GM19438 (cell line): ENCODE data around the gene SIKE1.
"Not testable (repeated sequence)": the region's sequence is repeated elsewhere in the genome, so short reads cannot be mapped to it uniquely, and the experiment has no call there.

Experiments
- ATAC-seq: cut with Tn5 transposase; IDR thresholded peaks from one replicate; pipeline ENCODE4 v1.9.1; 2021; ENCODE audit warnings: low read depth; ENCODE audit not compliant: unreplicated experiment

SIKE1 gene

GRCh38 chr1:114756009-114756892 lies 24.2 kb downstream of the SIKE1 start:
- peak; percentile 29 for ATAC-seq

- ATAC-seq, result no peak
Observed at GRCh38 chr1:114755006-114755931, 25.2 kb downstream of the SIKE1 start.

GRCh38 chr1:114753702-114754101 lies 26.8 kb downstream of the SIKE1 start:
- not testable (repeated sequence) for ATAC-seq

GRCh38 chr1:114753143-114753542 lies 27.3 kb downstream of the SIKE1 start:
- no peak for ATAC-seq

GRCh38 chr1:114750780-114751179 lies 29.7 kb downstream of the SIKE1 start:
- ATAC-seq, result no peak

GRCh38 chr1:114749835-114750234 lies 30.6 kb downstream of the SIKE1 start:
- ATAC-seq, result no peak

- no peak for ATAC-seq
Observed at GRCh38 chr1:114746450-114747121, 33.9 kb downstream of the SIKE1 start.

- ATAC-seq, result no peak
Observed at GRCh38 chr1:114745291-114745690, 35.2 kb downstream of the SIKE1 start.

- ATAC-seq, result no peak
Observed at GRCh38 chr1:114741963-114742746, 38.3 kb downstream of the SIKE1 start.

GRCh38 chr1:114740331-114740730 lies 40.2 kb downstream of the SIKE1 start:
- ATAC-seq, result no peak

GRCh38 chr1:114737314-114737849 lies 43.1 kb downstream of the SIKE1 start:
- no peak for ATAC-seq

GRCh38 chr1:114735479-114735878 lies 45.0 kb downstream of the SIKE1 start:
- ATAC-seq, result no peak

GRCh38 chr1:114729782-114730181 lies 50.7 kb downstream of the SIKE1 start:
- ATAC-seq, result no peak

GRCh38 chr1:114728553-114728952 lies 51.9 kb downstream of the SIKE1 start:
- no peak for ATAC-seq

- ATAC-seq, result no peak
Observed at GRCh38 chr1:114725230-114725629, 55.3 kb downstream of the SIKE1 start.

GRCh38 chr1:114723915-114724314 lies 56.6 kb downstream of the SIKE1 start:
- ATAC-seq, result no peak

GRCh38 chr1:114723457-114723856 lies 57.0 kb downstream of the SIKE1 start:
- no peak for ATAC-seq

- no peak for ATAC-seq
Observed at GRCh38 chr1:114720492-114720891, 60.0 kb downstream of the SIKE1 start.
